HG02938 (cell line): ENCODE results near the gene ACP4.
"Not testable (repeated sequence)": the region's sequence is repeated elsewhere in the genome, so short reads cannot be mapped to it uniquely, and the experiment has no call there.

Source experiments
- ATAC-seq: cut with Tn5 transposase; IDR thresholded peaks from one replicate; pipeline ENCODE4 v1.9.1; 2021; ENCODE audit warnings: mild to moderate bottlenecking, moderate library complexity; ENCODE audit not compliant: unreplicated experiment

ACP4 gene

GRCh38 chr19:50796634-50797428 is 6.6 kb downstream of the ACP4 start:
- ATAC-seq: no peak

GRCh38 chr19:50797429-50797780 is 7.2 kb downstream of the ACP4 start:
- no peak for ATAC-seq

- ATAC-seq: no peak
Observed at GRCh38 chr19:50797781-50798658, 7.8 kb downstream of the ACP4 start.

- no peak for ATAC-seq
Observed at GRCh38 chr19:50798659-50799546, 8.7 kb downstream of the ACP4 start.

GRCh38 chr19:50799547-50799851 is 9.3 kb downstream of the ACP4 start:
- no peak for ATAC-seq

GRCh38 chr19:50801107-50801506 is 10.9 kb downstream of the ACP4 start:
- ATAC-seq: no peak

GRCh38 chr19:50803633-50804419 is 13.6 kb downstream of the ACP4 start:
- peak; percentile 11 for ATAC-seq

GRCh38 chr19:50804420-50805272 is 14.4 kb downstream of the ACP4 start:
- ATAC-seq: peak; percentile 85

GRCh38 chr19:50808856-50809255 is 18.6 kb downstream of the ACP4 start:
- no peak for ATAC-seq

GRCh38 chr19:50811622-50812238 is 21.5 kb downstream of the ACP4 start:
- ATAC-seq: not testable (repeated sequence)

GRCh38 chr19:50812474-50812873 is 22.3 kb downstream of the ACP4 start:
- ATAC-seq: no peak

- no peak for ATAC-seq
Observed at GRCh38 chr19:50814883-50815282, 24.7 kb downstream of the ACP4 start.

- no peak for ATAC-seq
Observed at GRCh38 chr19:50815439-50815838, 25.2 kb downstream of the ACP4 start.

GRCh38 chr19:50817941-50818858 is 28.0 kb downstream of the ACP4 start:
- ATAC-seq: peak; percentile 47

GRCh38 chr19:50818859-50819472 is 28.8 kb downstream of the ACP4 start:
- ATAC-seq: no peak

GRCh38 chr19:50819636-50820035 is 29.4 kb downstream of the ACP4 start:
- no peak for ATAC-seq

- ATAC-seq: no peak
Observed at GRCh38 chr19:50820086-50820485, 29.9 kb downstream of the ACP4 start.
